HepG2 (cell line): ENCODE measurements around the gene NUP35. TPM values are rescaled to one million over a fixed set of nuclear protein-coding genes. Genes with fewer than 3 reads are reported as not detected.

ENCODE experiments used
- ATAC-seq: fragments of 200-7000 bp; cut with Tn5 transposase; 3 replicates; pipeline ENCODE4 v1.9.1; 2020; ENCODE audit warnings: mild to moderate bottlenecking, moderate library complexity
- BruUV-seq: library from RNA; stranded (reverse); fragments of 400-500 nt; replicated peaks from 2 replicates; lab custom pipeline; 2021; lab: Mats Ljungman, UMichigan
- CTCF ChIA-PET: fragments of 300-600 bp; formaldehyde crosslinking; extraction: SDS; loops from one replicate; lab custom pipeline; 2021; ENCODE audit warnings: low total read pairs, inconsistent platforms, low intra/inter-chr PET ratio; lab: Yijun Ruan, JAX
- POLR2A ChIA-PET: fragments of 350-600 bp; sonication (Branson Sonifier 250); formaldehyde crosslinking; loops from one replicate; lab custom pipeline; 2020; ENCODE audit warnings: antibody characterized with exemption, inconsistent platforms; lab: Yijun Ruan, JAX
- DNase-seq: peaks from one replicate; pipeline ENCODE4 v3.0.0-alpha.2; 2015; ENCODE audit warnings: low spot score
- FAIRE-seq: peaks from 3 replicates; lab custom pipeline; 2011; peaks lifted over from hg19 to GRCh38; lab: Jason Lieb, UNC
- H2AFZ ChIP-seq: one replicate; pipeline ENCODE4 v1.6.1; 2011; ENCODE audit warnings: low read length, inconsistent platforms
- H3K27ac ChIP-seq: fragments of 300-600 bp; 3 replicates; pipeline ENCODE4 v1.8.0; 2011; ENCODE audit warnings: mixed run types, mild to moderate bottlenecking, mixed read lengths, low read length, inconsistent platforms; ENCODE audit not compliant: insufficient read depth; ENCODE audit errors: extremely low read length
- H3K27me3 ChIP-seq, 2 experiments: fragments of 200-600 bp in 1 of 2; 2 replicates in 1 of 2; 3 replicates in 1 of 2; pipeline versions ENCODE4 v1.6.0 to v1.8.0; 2011; ENCODE audit warnings: low read length in 2 of 2, mild to moderate bottlenecking in 2 of 2, moderate library complexity in 2 of 2, inconsistent platforms in 1 of 2; ENCODE audit not compliant: insufficient read depth in 2 of 2, control insufficient read depth in 1 of 2
- H3K36me3 ChIP-seq, 2 experiments: fragments of 200-600 bp in 1 of 2; replicated peaks in 1 of 2; 2 replicates in 1 of 2; 3 replicates in 1 of 2; pipeline versions ENCODE4 v1.5.1 to v1.8.0; 2011; ENCODE audit warnings: low read length in 2 of 2, inconsistent platforms in 1 of 2; ENCODE audit not compliant: insufficient read depth in 2 of 2, control insufficient read depth in 1 of 2
- H3K4me1 ChIP-seq: 2 replicates; pipeline ENCODE4 v1.5.1; 2012; ENCODE audit warnings: low read length, inconsistent platforms; ENCODE audit not compliant: insufficient read depth
- H3K4me2 ChIP-seq: 2 replicates; pipeline ENCODE4 v1.6.0; 2011; ENCODE audit warnings: low read depth, low read length, inconsistent platforms
- H3K4me3 ChIP-seq, 3 experiments: fragments of 200-600 bp in 1 of 3; sonication (generic), shearing (Covaris generic) in 1 of 3; replicated peaks in 1 of 3; 2 replicates each; pipeline ENCODE4 v1.5.1; 2011 to 2016; ENCODE audit warnings: low read length in 3 of 3, inconsistent platforms in 2 of 3, low read depth in 2 of 3, mild to moderate bottlenecking in 2 of 3, control low read depth in 1 of 3, mixed read lengths in 1 of 3; ENCODE audit not compliant: insufficient read depth in 1 of 3
- H3K79me2 ChIP-seq: one replicate; pipeline ENCODE4 v1.6.1; 2011; ENCODE audit warnings: low read length, inconsistent platforms; ENCODE audit not compliant: insufficient read depth
- H3K9ac ChIP-seq: 2 replicates; pipeline ENCODE4 v1.6.0; 2011; ENCODE audit warnings: mild to moderate bottlenecking, low read depth, low read length, inconsistent platforms; ENCODE audit not compliant: insufficient read depth
- H3K9me3 ChIP-seq: 2 replicates; pipeline ENCODE4 v1.5.1; 2012; ENCODE audit warnings: mild to moderate bottlenecking, low read length
- H4K20me1 ChIP-seq: 2 replicates; pipeline ENCODE4 v1.6.0; 2011; ENCODE audit warnings: inconsistent platforms, mild to moderate bottlenecking, low read length, moderate library complexity; ENCODE audit not compliant: insufficient read depth
- ATF7-NPFF ChIP-seq: sonication (generic); formaldehyde crosslinking; IDR thresholded peaks from 2 replicates; pipeline ENCODE4 v1.8.1; 2023; ENCODE audit warnings: mild to moderate bottlenecking, low read depth, missing genetic modification reagents, moderate library complexity
- HMG20A ChIP-seq: IDR thresholded peaks from 2 replicates; pipeline ENCODE4 v1.6.1; 2016; ENCODE audit warnings: borderline replicate concordance
- KLF13 ChIP-seq: sonication (generic); formaldehyde crosslinking; IDR thresholded peaks from 2 replicates; pipeline ENCODE4 v1.4.0; 2020; ENCODE audit warnings: mild to moderate bottlenecking, missing genetic modification reagents
- NRL ChIP-seq: sonication (generic); formaldehyde crosslinking; IDR thresholded peaks from 2 replicates; pipeline ENCODE4 v1.5.0; 2020; ENCODE audit warnings: missing genetic modification reagents, mild to moderate bottlenecking, moderate library complexity, borderline replicate concordance
- SOX13 ChIP-seq, 3 experiments: fragments of 450-650 bp in 1 of 3; sonication (generic) in 1 of 3; formaldehyde crosslinking in 1 of 3; IDR thresholded peaks in 2 of 3; conservative IDR thresholded peaks in 1 of 3; 2 replicates each; pipeline versions ENCODE4 v1.5.0 to v1.6.1; 2016 to 2020; ENCODE audit warnings: antibody characterized with exemption in 1 of 3, mild to moderate bottlenecking in 1 of 3, missing compliant biosample characterization in 1 of 3, missing genetic modification reagents in 1 of 3, moderate library complexity in 1 of 3
- TOPORS ChIP-seq: sonication (generic); formaldehyde crosslinking; IDR thresholded peaks from 2 replicates; pipeline ENCODE4 v1.8.0; 2023; ENCODE audit warnings: mild to moderate bottlenecking, missing genetic modification reagents
- ZFYVE20 ChIP-seq: sonication (generic); formaldehyde crosslinking; IDR thresholded peaks from 2 replicates; pipeline ENCODE4 v1.8.0; 2023; ENCODE audit warnings: low read depth, mild to moderate bottlenecking, moderate library complexity, missing genetic modification reagents, borderline replicate concordance
- ZNF382 ChIP-seq: sonication (generic); formaldehyde crosslinking; IDR thresholded peaks from 2 replicates; pipeline ENCODE4 v1.5.0; 2020; ENCODE audit warnings: missing genetic modification reagents, mild to moderate bottlenecking, borderline replicate concordance
- ZNF749 ChIP-seq: sonication (generic); formaldehyde crosslinking; IDR thresholded peaks from 2 replicates; pipeline ENCODE4 v1.8.0; 2022; ENCODE audit warnings: mild to moderate bottlenecking, missing genetic modification reagents, moderate library complexity, borderline replicate concordance
- ZSCAN20 ChIP-seq: sonication (generic); formaldehyde crosslinking; IDR thresholded peaks from 2 replicates; pipeline ENCODE4 v1.4.0; 2020; ENCODE audit warnings: missing genetic modification reagents, mild to moderate bottlenecking, borderline replicate concordance
- WGBS: methylation state at CpG from one replicate; pipeline ENCODE4 v1.1.6; 2017; ENCODE audit warnings: low lambda C conversion rate; 5-methylcytosine and 5-hydroxymethylcytosine counted together
- in situ Hi-C: cut with HindIII; loops from 2 replicates; pipeline ENCODE4 v1.10.0; 2017; ENCODE audit warnings: low pct_unique_long_range_greater_than_20kb; ENCODE audit not compliant: extremely low pct_ligation_motif_present
- intact Hi-C: fragments of 100-400 bp; cut with micrococcal nuclease; formaldehyde crosslinking; loops from one replicate; pipeline ENCODE4 v1.10.0; 2022; ENCODE audit not compliant: unreplicated experiment
- polyA plus RNA-seq, 8 experiments: library from polyadenylated mRNA; depleted of rRNA in 3 of 8; stranded (reverse) in 7 of 8; unstranded in 1 of 8; fragments of >200 nt; fragmentation: Illumina TruSeq in 4 of 8; extraction: Trizol in 4 of 8; gene quantifications; 2 replicates each; pipeline versions ENCODE4 v1.2.1 to v1.2.3, GENCODE V29; 2011 to 2016; ENCODE audit warnings: low read depth in 4 of 8, missing spikeins in 1 of 8, mixed read lengths in 1 of 8; ENCODE audit not compliant: insufficient read depth in 1 of 8
- total RNA-seq, 5 experiments: library from RNA; depleted of rRNA; stranded (reverse); fragments of >200 nt; fragmentation: Illumina TruSeq; extraction: Trizol; gene quantifications; 2 replicates each; pipeline ENCODE4 v1.2.3, GENCODE V29; 2016; ENCODE audit warnings: low read depth in 1 of 5
- TF ChIP-seq, protein P1 (sequence below): sonication (generic); formaldehyde crosslinking; IDR thresholded peaks from 2 replicates; pipeline ENCODE4 v1.5.0; 2020; ENCODE audit warnings: missing genetic modification reagents

NUP35 gene
- total and polyA plus RNA-seq, 2 of the 13 experiments (the other 11 are each of a cell fraction or from before 2014, with no cell fraction given), result 16.9 to 53.6 TPM

DNA sequence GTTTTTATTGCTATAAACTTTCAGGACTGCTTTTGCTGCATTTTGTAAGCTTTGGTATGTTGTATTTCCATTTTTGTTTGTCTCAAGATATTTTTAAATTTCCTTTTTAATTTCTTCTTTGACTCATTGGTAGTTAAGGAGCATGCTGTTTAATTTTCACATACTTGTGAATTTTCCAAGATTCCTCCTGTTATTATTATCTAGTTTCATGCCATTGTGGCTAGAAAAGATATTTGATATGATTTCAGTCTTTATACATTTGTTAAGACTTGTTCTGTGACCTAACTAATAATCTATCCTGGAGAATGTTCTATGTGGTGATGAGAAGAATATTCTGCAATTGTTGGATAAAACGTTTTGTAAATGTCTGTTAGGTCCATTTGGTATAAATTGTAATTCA, 62.1 kb downstream of the NUP35 start:
- BruUV-seq, result no TSS peak
- in situ Hi-C loops, result no loop called here
- FAIRE-seq (no peak), DNase-seq (no peak)
- Histone ChIP-seq H3K9ac (no peak overlapping the region), H4K20me1 (no peaks in the 10 kb centered on the region)
- TF ChIP-seq ZFYVE20 (CRISPR knock-in tag) (no peak), ZSCAN20 (CRISPR knock-in tag) (no peak), ATF7-NPFF (no peak), ZNF382 (CRISPR knock-in tag) (no peak), NRL (no peak), KLF13 (no peak), ZNF749 (CRISPR knock-in tag) (no peak), SOX13 (IDR thresholded peaks at IDR 0.05) (no peak), SOX13 (CRISPR knock-in tag; conservative IDR thresholded peaks at IDR 0.05 in 1 of 2, IDR thresholded peaks at IDR 0.05 in 1 of 2) (no peak), TOPORS (CRISPR knock-in tag) (no peak), HMG20A (no peak)
- TF ChIP-seq, protein P1, sequence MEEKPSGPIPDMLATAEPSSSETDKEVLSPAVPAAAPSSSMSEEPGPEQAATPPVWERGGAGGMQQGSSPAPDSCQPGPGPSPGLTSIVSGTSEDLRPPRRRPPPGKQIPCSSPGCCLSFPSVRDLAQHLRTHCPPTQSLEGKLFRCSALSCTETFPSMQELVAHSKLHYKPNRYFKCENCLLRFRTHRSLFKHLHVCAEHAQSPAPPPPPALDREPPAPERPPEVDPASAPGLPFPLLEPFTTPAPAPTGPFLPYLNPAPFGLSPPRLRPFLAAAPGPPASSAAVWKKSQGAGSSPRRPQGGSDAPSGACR (CRISPR knock-in tag), result no peak
- TF ChIP-seq, all 625 proteins: peak for 0
- H3K27me3 ChIP-seq, result no peaks in the 10 kb centered on the region
- WGBS, result 92% methylated on average over 1 of the region's 1 CpG
- H3K79me2 ChIP-seq, result no peaks in the 10 kb centered on the region
- POLR2A ChIA-PET, result no interaction called here
- H3K4me2 ChIP-seq, result no peak overlapping the region
- CTCF ChIA-PET, result no interaction called here
- H3K27ac ChIP-seq, result no peak overlapping the region
- peaks cover 17% of the 10 kb centered on the region for H3K9me3 ChIP-seq
- peaks cover 9 to 69% of the 10 kb centered on the region in 2 experiments; a peak in 4 of 5 replicates for H3K36me3 ChIP-seq
- no peak overlapping the region for H3K4me3 ChIP-seq
- ATAC-seq, result no peak
- 0 out of 2 replicates have a peak, but pooled peaks cover 9% of the 10 kb centered on the region for H3K4me1 ChIP-seq
- intact Hi-C loops, result no loop called here
- H2AFZ ChIP-seq, result no peak overlapping the region
